Endothelial cell of umbilical vein (primary cell): Measurements from ENCODE around the gene LYRM1. TPM values are rescaled to one million over a fixed set of nuclear protein-coding genes. Genes with fewer than 3 reads are reported as not detected.

Experiments
- BruUV-seq: library from RNA; stranded (reverse); fragments of 400-500 nt; replicated peaks from 2 replicates; lab custom pipeline; 2021; lab: Mats Ljungman, UMichigan
- CTCF ChIA-PET: fragments of 300-600, 350-600 bp; sonication (Branson Sonifier 250); formaldehyde crosslinking; loops from one replicate; lab custom pipeline; 2021; ENCODE audit warnings: antibody characterized with exemption, inconsistent platforms; lab: Charles Lee
- POLR2A ChIA-PET: fragments of 300-600, 350-600 bp; sonication (Branson Sonifier 250); formaldehyde crosslinking; loops from one replicate; lab custom pipeline; 2021; ENCODE audit warnings: antibody characterized with exemption, inconsistent platforms; lab: Charles Lee
- DNase-seq: peaks from one replicate; pipeline ENCODE4 v3.0.0-alpha.2; 2011; ENCODE audit warnings: low read depth, low spot score
- FAIRE-seq: peaks from 2 replicates; lab custom pipeline; 2011; peaks lifted over from hg19 to GRCh38; lab: Jason Lieb, UNC
- H2AFZ ChIP-seq: 2 replicates; pipeline ENCODE4 v1.6.0; 2012; ENCODE audit warnings: low read depth, low read length, control low read depth, inconsistent platforms
- H3K27ac ChIP-seq: 2 replicates; pipeline ENCODE4 v1.5.1; 2011; ENCODE audit warnings: low read depth, mild to moderate bottlenecking, control low read depth, low read length, moderate library complexity; ENCODE audit not compliant: insufficient read depth
- H3K27me3 ChIP-seq, 2 experiments: 2 replicates each; pipeline versions ENCODE4 v1.6.0 to v1.6.1; 2011; ENCODE audit warnings: low read length in 2 of 2, mixed read lengths in 1 of 2; ENCODE audit not compliant: control insufficient read depth in 2 of 2, insufficient read depth in 2 of 2
- H3K36me3 ChIP-seq, 2 experiments: 2 replicates in 1 of 2; 3 replicates in 1 of 2; pipeline ENCODE4 v1.5.1; 2011; ENCODE audit warnings: low read length in 2 of 2, mild to moderate bottlenecking in 1 of 2, moderate library complexity in 1 of 2; ENCODE audit not compliant: control insufficient read depth in 2 of 2, insufficient read depth in 2 of 2; ENCODE audit errors: extremely low read depth in 1 of 2
- H3K4me1 ChIP-seq: 3 replicates; pipeline ENCODE4 v1.5.1; 2011; ENCODE audit warnings: mild to moderate bottlenecking, low read length; ENCODE audit not compliant: control insufficient read depth, insufficient read depth; ENCODE audit errors: extremely low read depth
- H3K4me2 ChIP-seq: 2 replicates; pipeline ENCODE4 v1.6.1; 2011; ENCODE audit warnings: low read length, control low read depth, mixed read lengths; ENCODE audit not compliant: insufficient read depth
- H3K4me3 ChIP-seq, 3 experiments: fragments of 200-600 bp in 1 of 3; sonication (generic), shearing (Covaris generic) in 1 of 3; replicated peaks in 1 of 3; 2 replicates each; pipeline ENCODE4 v1.5.1; 2011 to 2016; ENCODE audit warnings: control low read depth in 3 of 3, low read length in 3 of 3, mild to moderate bottlenecking in 2 of 3, inconsistent platforms in 1 of 3, low read depth in 1 of 3, moderate library complexity in 1 of 3; ENCODE audit not compliant: insufficient read depth in 1 of 3
- H3K79me2 ChIP-seq: 2 replicates; pipeline ENCODE4 v1.6.0; 2012; ENCODE audit warnings: low read length, inconsistent platforms; ENCODE audit not compliant: control insufficient read depth, insufficient read depth
- H3K9ac ChIP-seq: replicated peaks from 2 replicates; pipeline ENCODE3; 2011; ENCODE audit warnings: low read length, control low read depth; ENCODE audit not compliant: insufficient read depth; ENCODE audit errors: extremely low read depth
- H3K9me1 ChIP-seq: replicated peaks from 3 replicates; pipeline ENCODE4 v1.6.0; 2011; ENCODE audit warnings: mild to moderate bottlenecking, low read length; ENCODE audit not compliant: control insufficient read depth, insufficient read depth; ENCODE audit errors: extremely low read depth
- H3K9me3 ChIP-seq: replicated peaks from 2 replicates; pipeline ENCODE4 v1.5.1; 2012; ENCODE audit warnings: low read length, inconsistent platforms; ENCODE audit not compliant: control insufficient read depth, insufficient read depth
- H4K20me1 ChIP-seq: replicated peaks from 2 replicates; pipeline ENCODE3; 2011; ENCODE audit warnings: mild to moderate bottlenecking, low read length; ENCODE audit not compliant: control insufficient read depth, insufficient read depth; ENCODE audit errors: extremely low read depth
- CTCF ChIP-seq, 2 donors: IDR thresholded peaks; 1 replicate in 1 of 2; 2 replicates in 1 of 2; pipeline ENCODE4 v1.5.1; 2011; ENCODE audit warnings: low read length in 2 of 2, mild to moderate bottlenecking in 2 of 2, moderate library complexity in 2 of 2, control low read depth in 1 of 2, inconsistent platforms in 1 of 2, low read depth in 1 of 2; ENCODE audit not compliant: insufficient read depth in 1 of 2; ENCODE audit errors: extremely low read depth in 1 of 2
- EZH2 ChIP-seq: IDR thresholded peaks from 2 replicates; pipeline ENCODE4 v1.6.1; 2012; ENCODE audit warnings: borderline replicate concordance, low read depth, mild to moderate bottlenecking, moderate library complexity, low read length, inconsistent platforms; ENCODE audit not compliant: severe bottlenecking
- FOS ChIP-seq: IDR thresholded peaks from 2 replicates; pipeline ENCODE4 v1.6.1; 2011; ENCODE audit warnings: mild to moderate bottlenecking, low read length, moderate library complexity, borderline replicate concordance; ENCODE audit not compliant: insufficient read depth
- GATA2 ChIP-seq: IDR thresholded peaks from 2 replicates; pipeline ENCODE4 v1.7.0; 2011; ENCODE audit warnings: low read depth, mild to moderate bottlenecking, moderate library complexity, mixed read lengths, low read length; ENCODE audit not compliant: insufficient read length, insufficient read depth
- JUN ChIP-seq: IDR thresholded peaks from 2 replicates; pipeline ENCODE4 v1.6.1; 2011; ENCODE audit warnings: borderline replicate concordance, low read depth; ENCODE audit not compliant: insufficient read length, insufficient read depth
- MAX ChIP-seq: IDR thresholded peaks from 2 replicates; pipeline ENCODE4 v1.6.1; 2011; ENCODE audit not compliant: insufficient read depth, insufficient read length
- MYC ChIP-seq: IDR thresholded peaks from one replicate; pipeline ENCODE4 v1.6.1; 2011; ENCODE audit warnings: mild to moderate bottlenecking, low read depth, low read length
- POLR2A ChIP-seq: IDR thresholded peaks from 2 replicates; pipeline ENCODE4 v1.6.1; 2012; ENCODE audit warnings: low read depth, mild to moderate bottlenecking, control low read depth, low read length
- POLR2AphosphoS5 ChIP-seq: IDR thresholded peaks from 2 replicates; pipeline ENCODE4 v1.6.1; 2012; ENCODE audit warnings: low read depth, mild to moderate bottlenecking, control low read depth, low read length, moderate library complexity; ENCODE audit not compliant: insufficient read depth
- dilution Hi-C: fragments of 300-500 bp; cut with MboI; formaldehyde crosslinking; loops from one replicate; pipeline ENCODE4 v1.15.0; 2019; ENCODE audit warnings: low sequenced_read_pairs; ENCODE audit not compliant: extremely low pct_ligation_motif_present
- intact Hi-C: fragments of 100-400 bp; cut with micrococcal nuclease; formaldehyde crosslinking; loops from one replicate; pipeline ENCODE4 v1.10.0; 2022
- polyA plus RNA-seq, 4 experiments: library from polyadenylated mRNA; depleted of rRNA in 3 of 4; stranded (reverse) in 3 of 4; unstranded in 1 of 4; fragments of >200 nt; gene quantifications; 2 replicates each; pipeline versions ENCODE4 v1.2.1 to v1.2.3, GENCODE V29; 2011 to 2012; ENCODE audit warnings: missing spikeins in 1 of 4
- total RNA-seq: library from RNA; stranded (reverse); gene quantifications from 2 replicates; pipeline ENCODE4 v1.2.3, GENCODE V29; 2021

The LYRM1 gene
- total and polyA plus RNA-seq, 2 donors (not counting 3 experiments of a cell fraction or from before 2014, with no cell fraction given), result 20.4 to 28.4 TPM

DNA sequence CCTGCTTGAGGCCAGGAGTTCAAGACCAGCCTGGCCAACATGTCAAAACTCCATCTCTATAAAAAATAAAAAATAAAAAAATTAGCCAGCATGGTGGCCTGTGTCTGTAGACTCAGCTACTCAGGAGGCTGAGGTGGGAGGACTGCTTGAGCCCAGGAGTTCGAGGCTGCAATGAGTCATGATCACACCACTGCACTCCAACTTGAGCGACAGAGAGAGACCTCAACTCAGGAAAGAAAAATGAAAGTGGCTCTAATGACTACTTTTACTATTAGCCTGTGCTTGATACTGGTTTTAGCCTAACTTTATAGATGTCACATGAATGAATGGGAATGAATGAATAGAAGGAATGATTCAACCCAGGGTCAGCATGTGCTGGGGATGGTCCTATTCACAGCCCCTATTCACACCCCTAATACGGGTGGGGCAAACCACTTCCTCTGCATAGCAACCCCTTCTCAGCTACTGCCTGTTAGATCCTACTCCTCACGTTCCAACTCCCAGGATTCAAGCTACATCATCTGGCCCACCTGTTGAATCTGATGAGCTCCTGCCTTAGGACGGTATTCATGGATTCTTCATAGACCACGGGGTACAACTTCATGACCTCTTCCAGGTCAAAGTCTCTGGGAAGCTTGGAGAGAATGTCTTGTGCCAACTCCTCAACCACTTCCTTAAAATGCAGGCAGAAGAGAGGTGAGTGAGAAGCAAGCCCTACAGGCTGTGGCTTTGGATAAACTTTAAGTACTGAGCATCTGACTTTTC, 40.5 kb downstream of the LYRM1 start:
- H3K4me3 ChIP-seq, result no peak overlapping the region
- ChIA-PET POLR2A (no interaction called here), CTCF (no interaction called here)
- no peaks in the 10 kb centered on the region for H3K36me3 ChIP-seq
- BruUV-seq, result no TSS peak
- no peak overlapping the region for H3K9ac ChIP-seq
- TF ChIP-seq JUN, result no peak
- no peak for TF ChIP-seq EZH2
- no peak for TF ChIP-seq CTCF (IDR thresholded peaks at IDR 0.05; ENCODE audit: extremely low read depth in 1 of 2, insufficient read depth in 1 of 2, low read depth in 1 of 2, low read length in 2 of 2)
- TF ChIP-seq GATA2, result no peak
- TF ChIP-seq POLR2AphosphoS5, result no peak
- no peak for TF ChIP-seq FOS
- TF ChIP-seq MAX, result no peak
- no peak for TF ChIP-seq POLR2A
- no peak for TF ChIP-seq MYC
- H3K9me3 ChIP-seq, result no peaks in the 10 kb centered on the region
- H3K79me2 ChIP-seq, result no peaks in the 10 kb centered on the region
- intact Hi-C loops (no loop called here), dilution Hi-C loops (no loop called here)
- no peak overlapping the region for H2AFZ ChIP-seq
- FAIRE-seq, result no peak
- no peaks in the 10 kb centered on the region for H3K9me1 ChIP-seq
- H4K20me1 ChIP-seq, result no peaks in the 10 kb centered on the region
- H3K4me2 ChIP-seq, result no peak overlapping the region
- no peaks in the 10 kb centered on the region for H3K4me1 ChIP-seq
- H3K27me3 ChIP-seq, result no peaks in the 10 kb centered on the region
- H3K27ac ChIP-seq, result no peak overlapping the region
- no peak for DNase-seq
